ENCODE data around the gene MEX3A.

GRCh38 chr1:156122086-156122485, 39.8 kb upstream of the MEX3A start:
- TF ChIP-seq CTCF (optimal IDR thresholded peaks at IDR 0.05 in 1 of 3, IDR thresholded peaks at IDR 0.05 in 1 of 3, conservative IDR thresholded peaks at IDR 0.05 in 1 of 3; ENCODE audit: extremely low read depth in 1 of 3, insufficient read depth in 2 of 3, low read length in 3 of 3) = no peak
- no peak for TF ChIP-seq EZH2 (IDR thresholded peaks at IDR 0.05; ENCODE audit: low read length)

All from keratinocyte (primary cell).